Measurements from ENCODE around the gene CYP27A1.

The CYP27A1 gene

GRCh38 chr2:218754201-218754600 lies 27.7 kb upstream of the CYP27A1 start:
- Histone ChIP-seq H2BK5ac (ENCODE audit: low read depth, low read length, poor library complexity) (no peak overlapping the region), H3K4me2 (ENCODE audit: low read length) (no peak overlapping the region), H3K4me3 (ENCODE audit: low read depth, low read length) (no peak overlapping the region), H3K27me3 (ENCODE audit: insufficient read depth, low read length) (no peaks in the 10 kb centered on the region), H3K4me1 (ENCODE audit: control insufficient read depth in 1 of 2, insufficient read depth in 2 of 2, low read length in 2 of 2) (no peaks in the 10 kb centered on the region), H2AK5ac (ENCODE audit: low read length) (no peak overlapping the region), H3K9me3 (ENCODE audit: insufficient read depth, low read depth, low read length) (no peaks in the 10 kb centered on the region), H2BK120ac (ENCODE audit: insufficient read depth, low read length, poor library complexity) (no peak overlapping the region), H2BK12ac (ENCODE audit: low read length) (no peak overlapping the region), H3K18ac (ENCODE audit: low read length) (no peak overlapping the region), H4K91ac (ENCODE audit: low read depth, low read length) (no peak overlapping the region), H4K8ac (ENCODE audit: low read depth, low read length) (no peak overlapping the region), H3K14ac (ENCODE audit: low read length) (no peak overlapping the region), H4K12ac (ENCODE audit: low read depth, low read length) (no peak overlapping the region), H2AFZ (ENCODE audit: insufficient read depth, low read length, poor library complexity) (no peak overlapping the region), H3K79me2 (ENCODE audit: control insufficient read depth, insufficient read depth, low read length, poor library complexity) (no peaks in the 10 kb centered on the region), H3K23ac (ENCODE audit: low read length) (no peak overlapping the region), H3K79me1 (ENCODE audit: low read length) (no peaks in the 10 kb centered on the region), H3K36me3 (ENCODE audit: control insufficient read depth in 1 of 2, insufficient read depth in 2 of 2, low read length in 2 of 2) (peaks cover 42 to 64% of the 10 kb centered on the region in 2 experiments), H3K27ac (ENCODE audit: low read depth, low read length) (no peak overlapping the region), H3K4ac (ENCODE audit: low read depth, low read length) (no peak overlapping the region), H3K9ac (ENCODE audit: low read length) (no peak overlapping the region)
- no peak for DNase-seq
- WGBS (ENCODE audit: extremely low coverage, insufficient coverage, insufficient read length): no CpG with 5 or more reads among the region's 3 CpGs

- Histone ChIP-seq H3K14ac (ENCODE audit: low read length) (no peak overlapping the region), H2AFZ (ENCODE audit: insufficient read depth, low read length, poor library complexity) (no peak overlapping the region), H2AK5ac (ENCODE audit: low read length) (no peak overlapping the region), H3K18ac (ENCODE audit: low read length) (no peak overlapping the region), H4K8ac (ENCODE audit: low read depth, low read length) (no peak overlapping the region), H3K4me2 (ENCODE audit: low read length) (no peak overlapping the region), H3K79me1 (ENCODE audit: low read length) (no peaks in the 10 kb centered on the region), H3K23ac (ENCODE audit: low read length) (no peak overlapping the region), H3K27me3 (ENCODE audit: insufficient read depth, low read length) (no peaks in the 10 kb centered on the region), H4K12ac (ENCODE audit: low read depth, low read length) (no peak overlapping the region), H2BK12ac (ENCODE audit: low read length) (no peak overlapping the region), H3K9me3 (ENCODE audit: insufficient read depth, low read depth, low read length) (no peaks in the 10 kb centered on the region), H3K27ac (ENCODE audit: low read depth, low read length) (no peak overlapping the region), H3K36me3 (ENCODE audit: control insufficient read depth in 1 of 2, insufficient read depth in 2 of 2, low read length in 2 of 2) (peaks cover 39 to 59% of the 10 kb centered on the region in 2 experiments), H3K4me1 (ENCODE audit: control insufficient read depth in 1 of 2, insufficient read depth in 2 of 2, low read length in 2 of 2) (no peaks in the 10 kb centered on the region), H3K4ac (ENCODE audit: low read depth, low read length) (no peak overlapping the region), H2BK120ac (ENCODE audit: insufficient read depth, low read length, poor library complexity) (no peak overlapping the region), H3K9ac (ENCODE audit: low read length) (no peak overlapping the region), H3K4me3 (ENCODE audit: low read depth, low read length) (no peak overlapping the region), H4K91ac (ENCODE audit: low read depth, low read length) (no peak overlapping the region), H2BK5ac (ENCODE audit: low read depth, low read length, poor library complexity) (no peak overlapping the region), H3K79me2 (ENCODE audit: control insufficient read depth, insufficient read depth, low read length, poor library complexity) (no peaks in the 10 kb centered on the region)
- no peak for DNase-seq
- no CpG with 5 or more reads among the region's 7 CpGs for WGBS (ENCODE audit: extremely low coverage, insufficient coverage, insufficient read length)
These were observed 27.2 kb upstream of the CYP27A1 start for GRCh38 chr2:218754781-218755180.

- no peak overlapping the region for H3K4me2 ChIP-seq (ENCODE audit: low read length)
These were observed 26.8 kb upstream of the CYP27A1 start for GRCh38 chr2:218755198-218755566.

GRCh38 chr2:218755567-218756404 lies 26.2 kb upstream of the CYP27A1 start:
- Histone ChIP-seq H2AK5ac (ENCODE audit: low read length) (no peak overlapping the region), H4K8ac (ENCODE audit: low read depth, low read length) (no peak overlapping the region), H3K4me3 (ENCODE audit: low read depth, low read length) (no peak overlapping the region), H3K4me1 (ENCODE audit: control insufficient read depth in 1 of 2, insufficient read depth in 2 of 2, low read length in 2 of 2) (no peaks in the 10 kb centered on the region), H3K18ac (ENCODE audit: low read length) (no peak overlapping the region), H2BK120ac (ENCODE audit: insufficient read depth, low read length, poor library complexity) (no peak overlapping the region), H3K4me2 (ENCODE audit: low read length) (no peak overlapping the region), H3K4ac (ENCODE audit: low read depth, low read length) (no peak overlapping the region), H3K27me3 (ENCODE audit: insufficient read depth, low read length) (no peaks in the 10 kb centered on the region), H4K12ac (ENCODE audit: low read depth, low read length) (no peak overlapping the region), H3K14ac (ENCODE audit: low read length) (no peak overlapping the region), H3K9ac (ENCODE audit: low read length) (no peak overlapping the region), H3K23ac (ENCODE audit: low read length) (no peak overlapping the region), H4K91ac (ENCODE audit: low read depth, low read length) (no peak overlapping the region), H3K9me3 (ENCODE audit: insufficient read depth, low read depth, low read length) (no peaks in the 10 kb centered on the region), H3K79me2 (ENCODE audit: control insufficient read depth, insufficient read depth, low read length, poor library complexity) (no peaks in the 10 kb centered on the region), H2BK5ac (ENCODE audit: low read depth, low read length, poor library complexity) (no peak overlapping the region), H3K79me1 (ENCODE audit: low read length) (no peaks in the 10 kb centered on the region), H2AFZ (ENCODE audit: insufficient read depth, low read length, poor library complexity) (no peak overlapping the region), H3K27ac (ENCODE audit: low read depth, low read length) (no peak overlapping the region), H2BK12ac (ENCODE audit: low read length) (no peak overlapping the region), H3K36me3 (ENCODE audit: control insufficient read depth in 1 of 2, insufficient read depth in 2 of 2, low read length in 2 of 2) (peaks cover 36 to 51% of the 10 kb centered on the region in 2 experiments)
- no CpG with 5 or more reads among the region's 10 CpGs for WGBS (ENCODE audit: extremely low coverage, insufficient coverage, insufficient read length)
- DNase-seq: no peak

More at GRCh38 chr2:218755198-218755566, 26.8 kb upstream of the CYP27A1 start:
- DNase-seq: no peak
- H2BK5ac ChIP-seq (ENCODE audit: low read depth, low read length, poor library complexity): no peak overlapping the region
- H3K36me3 ChIP-seq (ENCODE audit: control insufficient read depth in 1 of 2, insufficient read depth in 2 of 2, low read length in 2 of 2): peaks cover 36 to 55% of the 10 kb centered on the region in 2 experiments
- no peak overlapping the region for H2AK5ac ChIP-seq (ENCODE audit: low read length)
- no peaks in the 10 kb centered on the region for H3K79me1 ChIP-seq (ENCODE audit: low read length)
- no peak overlapping the region for H2BK120ac ChIP-seq (ENCODE audit: insufficient read depth, low read length, poor library complexity)
- no peaks in the 10 kb centered on the region for H3K9me3 ChIP-seq (ENCODE audit: insufficient read depth, low read depth, low read length)
- H4K8ac ChIP-seq (ENCODE audit: low read depth, low read length): no peak overlapping the region
- no peak overlapping the region for H4K91ac ChIP-seq (ENCODE audit: low read depth, low read length)
- no peak overlapping the region for H3K27ac ChIP-seq (ENCODE audit: low read depth, low read length)
- H4K12ac ChIP-seq (ENCODE audit: low read depth, low read length): no peak overlapping the region
- no peak overlapping the region for H3K4ac ChIP-seq (ENCODE audit: low read depth, low read length)
- H3K27me3 ChIP-seq (ENCODE audit: insufficient read depth, low read length): no peaks in the 10 kb centered on the region
- H3K4me3 ChIP-seq (ENCODE audit: low read depth, low read length): no peak overlapping the region
- H3K23ac ChIP-seq (ENCODE audit: low read length): no peak overlapping the region
- no peak overlapping the region for H2BK12ac ChIP-seq (ENCODE audit: low read length)
- no CpG with 5 or more reads among the region's 3 CpGs for WGBS (ENCODE audit: extremely low coverage, insufficient coverage, insufficient read length)
- no peak overlapping the region for H3K9ac ChIP-seq (ENCODE audit: low read length)
- H3K79me2 ChIP-seq (ENCODE audit: control insufficient read depth, insufficient read depth, low read length, poor library complexity): no peaks in the 10 kb centered on the region
- no peak overlapping the region for H3K18ac ChIP-seq (ENCODE audit: low read length)
- no peak overlapping the region for H2AFZ ChIP-seq (ENCODE audit: insufficient read depth, low read length, poor library complexity)
- H3K4me1 ChIP-seq (ENCODE audit: control insufficient read depth in 1 of 2, insufficient read depth in 2 of 2, low read length in 2 of 2): no peaks in the 10 kb centered on the region
- no peak overlapping the region for H3K14ac ChIP-seq (ENCODE audit: low read length)
